Measurements from ENCODE around the gene CEP63.

DNA sequence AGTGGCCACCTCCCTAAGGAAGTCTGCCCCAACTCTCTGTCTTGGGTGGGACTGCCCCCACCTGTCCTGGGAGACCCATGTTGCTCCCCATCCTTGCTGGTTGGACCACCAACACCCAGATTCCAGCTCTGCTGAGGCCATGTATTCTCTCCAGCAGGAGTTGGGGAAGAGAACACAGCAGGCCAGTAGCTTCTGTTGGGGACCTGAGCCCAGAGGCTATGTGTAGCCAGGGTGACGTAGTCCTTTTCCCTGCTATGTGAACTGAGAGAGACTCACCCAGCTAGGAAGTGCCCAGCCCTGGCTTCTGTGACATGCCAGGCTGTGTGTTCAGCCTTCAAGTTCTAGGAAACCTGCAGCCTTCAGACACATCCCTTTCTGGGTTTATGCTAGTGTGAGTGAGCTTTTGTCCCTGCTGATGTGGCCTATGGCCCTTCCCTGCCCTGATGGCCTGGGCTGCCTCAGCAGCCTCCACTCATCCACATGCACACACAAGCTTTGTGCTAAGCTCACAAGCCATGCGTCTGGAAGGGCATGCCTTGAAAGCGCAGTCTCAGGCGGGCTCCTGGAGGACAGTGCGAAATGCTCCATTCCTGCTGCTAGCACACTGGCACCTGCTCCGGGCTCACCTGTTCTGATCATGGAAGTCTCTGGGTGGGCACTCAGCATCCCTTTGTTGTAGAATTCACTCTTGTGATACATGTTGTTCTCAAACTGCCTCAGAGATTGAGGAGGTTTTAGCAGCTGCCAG lies 122.3 kb downstream of the CEP63 start:
- TF ChIP-seq POLR2A (IDR thresholded peaks at IDR 0.05): no peak
- TF ChIP-seq CTCF (IDR thresholded peaks at IDR 0.05): no peak
- TF ChIP-seq POLR2AphosphoS5 (IDR thresholded peaks at IDR 0.05): no peak

All from breast epithelium (tissue), 3 donors.